WTC11 (cell line): ENCODE results near the gene HDAC6. TPM values are rescaled to one million over a fixed set of nuclear protein-coding genes. Genes with fewer than 3 reads are reported as not detected.

Experiments used
- ATAC-seq: fragments of 200-7000 bp; cut with Tn5 transposase; 2 replicates; pipeline ENCODE4 v1.10.0; 2021; ENCODE audit warnings: mild to moderate bottlenecking, moderate library complexity
- Bru-seq: library from RNA; stranded (reverse); fragments of 400-500 nt; gene quantifications from one replicate; lab custom pipeline; 2021; lab: Mats Ljungman, UMichigan
- CTCF ChIA-PET: fragments of 300-600 bp; sonication (Branson Sonifier 250); formaldehyde crosslinking; loops from one replicate; lab custom pipeline; 2021; ENCODE audit warnings: antibody characterized with exemption; lab: Charles Lee
- POLR2A ChIA-PET: fragments of 350-600 bp; sonication (Branson Sonifier 250); formaldehyde crosslinking; loops from one replicate; lab custom pipeline; 2021; ENCODE audit warnings: antibody characterized with exemption; lab: Charles Lee
- DNase-seq: peaks from one replicate; pipeline ENCODE4 v3.0.0; 2021; ENCODE audit warnings: low spot score
- H3K27ac Mint-ChIP-seq: 2 replicates; pipeline ENCODE4 v1.8.0; 2021; ENCODE audit warnings: mixed read lengths
- H3K27me3 Mint-ChIP-seq: 2 replicates; pipeline ENCODE4 v1.8.0; 2021; ENCODE audit warnings: low read depth, mild to moderate bottlenecking, moderate library complexity, mixed read lengths
- H3K36me3 Mint-ChIP-seq: 2 replicates; pipeline ENCODE4 v1.8.0; 2021; ENCODE audit warnings: mixed read lengths
- H3K4me1 Mint-ChIP-seq: 2 replicates; pipeline ENCODE4 v1.8.0; 2022; ENCODE audit warnings: mixed read lengths
- H3K4me3 Mint-ChIP-seq: 2 replicates; pipeline ENCODE4 v1.8.0; 2021; ENCODE audit warnings: mild to moderate bottlenecking, moderate library complexity, mixed read lengths
- H3K9me3 Mint-ChIP-seq: 2 replicates; pipeline ENCODE4 v1.8.0; 2021; ENCODE audit warnings: mixed read lengths
- ATF3 ChIP-seq: sonication (generic); formaldehyde crosslinking; conservative IDR thresholded peaks from 2 replicates; pipeline ENCODE4 v1.8.1; 2022; ENCODE audit warnings: mild to moderate bottlenecking, missing genetic modification reagents
- CDX4 ChIP-seq: fragments of 250-450 bp; sonication (Bioruptor Pico); IDR thresholded peaks from 2 replicates; pipeline ENCODE4 v1.9.0; 2021; ENCODE audit warnings: moderate library complexity, mild to moderate bottlenecking, inconsistent platforms, borderline replicate concordance
- CREB1 ChIP-seq: sonication (generic); formaldehyde crosslinking; IDR thresholded peaks from 2 replicates; pipeline ENCODE4 v1.8.0; 2023; ENCODE audit warnings: mild to moderate bottlenecking, missing genetic modification reagents
- CREM ChIP-seq: sonication (generic); formaldehyde crosslinking; IDR thresholded peaks from 2 replicates; pipeline ENCODE4 v1.8.1; 2022; ENCODE audit warnings: mild to moderate bottlenecking, missing genetic modification reagents, moderate library complexity
- E2F1 ChIP-seq: sonication (generic); formaldehyde crosslinking; IDR thresholded peaks from 2 replicates; pipeline ENCODE4 v1.8.0; 2022; ENCODE audit warnings: mild to moderate bottlenecking, missing genetic modification reagents
- E2F4 ChIP-seq: sonication (generic); formaldehyde crosslinking; IDR thresholded peaks from 2 replicates; pipeline ENCODE4 v1.8.1; 2022; ENCODE audit warnings: low read depth, mild to moderate bottlenecking, moderate library complexity, missing genetic modification reagents, borderline replicate concordance
- ELF4 ChIP-seq: sonication (generic); formaldehyde crosslinking; IDR thresholded peaks from 2 replicates; pipeline ENCODE4 v1.8.1; 2022; ENCODE audit warnings: low read depth, mild to moderate bottlenecking, moderate library complexity, missing genetic modification reagents
- FOXK1 ChIP-seq: sonication (generic); formaldehyde crosslinking; IDR thresholded peaks from 2 replicates; pipeline ENCODE4 v1.8.0; 2022; ENCODE audit warnings: mild to moderate bottlenecking, moderate library complexity, missing genetic modification reagents
- FOXP1 ChIP-seq: sonication (generic); formaldehyde crosslinking; IDR thresholded peaks from 2 replicates; pipeline ENCODE4 v1.8.0; 2022; ENCODE audit warnings: missing genetic modification reagents, mild to moderate bottlenecking, moderate library complexity, borderline replicate concordance
- MAX ChIP-seq: sonication (generic); formaldehyde crosslinking; IDR thresholded peaks from 2 replicates; pipeline ENCODE4 v1.8.0; 2022; ENCODE audit warnings: mild to moderate bottlenecking, missing genetic modification reagents
- NFYB ChIP-seq: sonication (generic); formaldehyde crosslinking; conservative IDR thresholded peaks from 2 replicates; pipeline ENCODE4 v1.8.0; 2022; ENCODE audit warnings: low read depth, missing genetic modification reagents
- SMAD4 ChIP-seq: sonication (generic); formaldehyde crosslinking; IDR thresholded peaks from 2 replicates; pipeline ENCODE4 v1.8.0; 2022; ENCODE audit warnings: mild to moderate bottlenecking, missing genetic modification reagents
- SP1 ChIP-seq: sonication (generic); formaldehyde crosslinking; conservative IDR thresholded peaks from 2 replicates; pipeline ENCODE4 v1.8.1; 2022; ENCODE audit warnings: missing genetic modification reagents
- TEAD1 ChIP-seq: sonication (generic); formaldehyde crosslinking; IDR thresholded peaks from 2 replicates; pipeline ENCODE4 v1.8.0; 2022; ENCODE audit warnings: mild to moderate bottlenecking, missing genetic modification reagents
- ZMAT4 ChIP-seq: fragments of 250-450 bp; sonication (Bioruptor Pico); IDR thresholded peaks from 2 replicates; pipeline ENCODE4 v1.9.0; 2021; ENCODE audit warnings: mild to moderate bottlenecking
- ZNF423 ChIP-seq: fragments of 250-450 bp; sonication (Bioruptor Pico); IDR thresholded peaks from 2 replicates; pipeline ENCODE4 v2.1.2; 2022; ENCODE audit warnings: mild to moderate bottlenecking, moderate library complexity
- ZNF671 ChIP-seq: fragments of 250-450 bp; sonication (Bioruptor Pico); IDR thresholded peaks from 2 replicates; pipeline ENCODE4 v1.8.0; 2021; ENCODE audit warnings: mild to moderate bottlenecking
- long read RNA-seq, 3 experiments: library from RNA in 1 of 3; library from capped mRNA in 1 of 3; library from polyadenylated mRNA in 1 of 3; unstranded in 2 of 3; stranded (forward) in 1 of 3; transcript quantifications; one replicate each; pipeline ENCODE4 v2.0.0, GENCODE V29; 2021
- total RNA-seq: library from RNA; stranded (reverse); gene quantifications from 3 replicates; pipeline ENCODE4 v1.2.3, GENCODE V29; 2021

HDAC6 gene
- total RNA-seq (58.5 to 60.3 TPM (median 59.2 TPM) in 3 replicates), Bru-seq, nascent RNA (percentile 57 among the genes with signal in this experiment)
- long read RNA-seq, experiment 1, full-length matches to known transcripts = 46 of 115 reads
- long read RNA-seq, experiment 1, partial matches to known transcripts = 24 of 115 reads
- long read RNA-seq, experiment 1, other reads (novel, unspliced or antisense) = 45 of 115 reads
- long read RNA-seq, experiment 2, full-length matches to known transcripts = 5 of 33 reads
- long read RNA-seq, experiment 2, partial matches to known transcripts = 15 of 33 reads
- long read RNA-seq, experiment 2, other reads (novel, unspliced or antisense) = 13 of 33 reads
- long read RNA-seq, experiment 3, partial matches to known transcripts = 3 of 8 reads
- long read RNA-seq, experiment 3, other reads (novel, unspliced or antisense) = 3 of 8 reads

- ChIA-PET CTCF (interaction anchor here (0.6 to 1.1 kb wide), 7 partner anchors 8 to 170 kb away, joined by 3 to 5 read pairs (median 3); partner anchors contain the start of genes KCND1, SLC35A2 and SUV39H1), POLR2A (interaction anchor here (0.7 to 1.0 kb wide), 6 partner anchors 64 to 157 kb away, joined by 3 to 5 read pairs (median 4); partner anchors contain the start of genes PQBP1, SLC35A2 and TIMM17B)
- peaks cover 8% of the 10 kb centered on the region for H3K36me3 Mint-ChIP-seq
- H3K4me1 Mint-ChIP-seq = peaks cover 6% of the 10 kb centered on the region
- TF ChIP-seq FOXK1 (CRISPR knock-in tag) = peak; percentile 83
- TF ChIP-seq E2F1 (CRISPR knock-in tag) = no peak
- peak; percentile 74; the same call in 1 of the 2 replicates for TF ChIP-seq CREB1 (CRISPR knock-in tag)
- no peak for TF ChIP-seq ELF4 (CRISPR knock-in tag)
- peak; percentile 48 for TF ChIP-seq NFYB (CRISPR knock-in tag)
- TF ChIP-seq SMAD4 = no peak
- no peak for TF ChIP-seq ZMAT4 (CRISPR knock-in tag)
- no peak for TF ChIP-seq E2F4 (CRISPR knock-in tag)
- TF ChIP-seq CREM (CRISPR knock-in tag) = peak; percentile 98
- peak; percentile 76 for TF ChIP-seq MAX (CRISPR knock-in tag)
- no peak for TF ChIP-seq ZNF671 (CRISPR knock-in tag)
- peak; percentile 84 for TF ChIP-seq SP1 (CRISPR knock-in tag)
- peak within 1 kb of the TSS; percentile 100 for H3K27ac Mint-ChIP-seq
- peak within 1 kb of the TSS; percentile 92 for H3K4me3 Mint-ChIP-seq
- H3K27me3 Mint-ChIP-seq = peaks cover 3% of the 10 kb centered on the region
- peak; percentile 90 for ATAC-seq
- H3K9me3 Mint-ChIP-seq = no peaks in the 10 kb centered on the region
- DNase-seq = peak; percentile 95
Measured at GRCh38 chrX:48801280-48802088, at the start of gene HDAC6. Gene HDAC6 (plus strand): TSS chrX:48802067. CDS start chrX:48802693, 626 bp downstream.

GRCh38 chrX:48752498-48752897, 49.4 kb upstream of the HDAC6 start:
- Mint-ChIP-seq H3K4me1 (no peaks in the 10 kb centered on the region), H3K9me3 (no peaks in the 10 kb centered on the region), H3K4me3 (no peak overlapping the region), H3K36me3 (no peaks in the 10 kb centered on the region), H3K27me3 (no peaks in the 10 kb centered on the region), H3K27ac (no peak overlapping the region)
- DNase-seq = no peak
- ATAC-seq = no peak
- no peak for TF ChIP-seq TEAD1 (CRISPR knock-in tag)
- TF ChIP-seq FOXK1 (CRISPR knock-in tag) = no peak
- TF ChIP-seq FOXP1 = no peak
- no peak for TF ChIP-seq CDX4 (CRISPR knock-in tag)
- no peak for TF ChIP-seq ATF3
- TF ChIP-seq ZNF423 (CRISPR knock-in tag) = no peak
- CTCF ChIA-PET = no interaction called here
- POLR2A ChIA-PET = no interaction called here
